CD4-positive, alpha-beta T cell treated with Interleukin-17A for 4 hours (primary cell): ENCODE measurements around the gene CCND3.

Experiments
- DNase-seq: peaks from one replicate; pipeline ENCODE4 v3.0.0-alpha.2; 2020; ENCODE audit warnings: mixed read lengths

The CCND3 gene

DNA sequence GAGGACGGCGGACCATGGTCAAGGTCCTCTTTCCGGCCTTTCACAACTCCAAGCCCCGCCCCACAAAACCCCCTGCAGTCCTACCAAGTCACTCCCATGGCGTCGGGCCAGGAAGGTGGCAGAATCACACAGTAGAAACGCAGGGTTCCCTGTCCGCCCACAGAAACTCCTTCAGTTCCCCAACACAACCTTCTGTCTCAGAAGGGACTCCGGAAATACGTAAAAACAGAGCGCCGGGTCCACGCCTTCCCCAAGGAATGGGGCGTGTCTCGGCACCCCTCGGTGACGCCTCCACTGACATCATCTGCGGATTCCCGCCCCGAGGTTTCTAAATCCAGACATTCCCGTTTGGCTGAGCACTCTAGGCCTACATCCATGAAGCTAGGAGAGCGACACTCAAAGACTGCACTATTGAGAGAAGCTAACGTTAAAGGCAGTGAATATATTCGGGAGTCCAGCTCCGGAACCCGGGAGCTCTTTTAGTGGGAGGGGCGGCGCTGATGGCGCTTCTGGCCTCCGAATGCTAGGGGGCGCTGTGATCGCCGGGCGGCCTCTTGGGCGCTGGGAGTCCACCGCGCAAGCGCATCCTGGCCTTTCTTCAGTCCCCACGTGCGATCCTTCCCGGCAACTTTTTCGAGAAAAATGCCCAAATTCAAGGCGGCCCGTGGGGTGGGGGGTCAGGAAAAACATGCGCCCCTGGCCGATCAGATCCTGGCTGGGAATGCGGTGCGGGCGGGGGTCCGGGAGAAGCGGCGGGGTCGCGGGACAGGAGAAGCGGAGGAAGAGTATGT, 20.5 kb downstream of the CCND3 start, which contains the start of the genes BYSL and MED20:
Gene BYSL, plus strand, starts transcription at position 579 of the 791 bp plus-strand sequence. Its CDS starts 64 bp downstream, at position 643.
Gene MED20, minus strand, starts transcription at position 219 of the 791 bp plus-strand sequence. Its CDS starts 121 bp downstream, at position 98.
- DNase-seq = peak; percentile 95

DNA sequence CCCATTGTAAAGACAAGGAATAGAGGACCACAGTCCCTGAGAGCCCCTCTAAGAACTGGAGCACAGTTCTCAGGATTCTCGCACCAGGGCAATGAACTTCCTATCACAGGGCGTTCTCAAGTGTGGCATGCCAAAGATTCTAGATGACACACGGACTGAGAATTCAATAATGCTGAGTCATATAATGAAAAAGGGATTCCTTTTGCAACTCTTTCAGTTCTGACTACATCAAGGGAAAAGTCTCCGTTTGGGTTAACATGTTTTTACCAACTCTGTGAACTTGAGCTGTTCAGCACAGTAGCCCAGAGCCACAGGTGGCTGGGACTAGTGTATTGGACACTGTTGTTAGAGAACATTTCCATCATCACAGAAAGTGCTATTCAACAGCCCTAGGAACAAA, 24.1 kb downstream of the CCND3 start:
- no peak for DNase-seq

DNA sequence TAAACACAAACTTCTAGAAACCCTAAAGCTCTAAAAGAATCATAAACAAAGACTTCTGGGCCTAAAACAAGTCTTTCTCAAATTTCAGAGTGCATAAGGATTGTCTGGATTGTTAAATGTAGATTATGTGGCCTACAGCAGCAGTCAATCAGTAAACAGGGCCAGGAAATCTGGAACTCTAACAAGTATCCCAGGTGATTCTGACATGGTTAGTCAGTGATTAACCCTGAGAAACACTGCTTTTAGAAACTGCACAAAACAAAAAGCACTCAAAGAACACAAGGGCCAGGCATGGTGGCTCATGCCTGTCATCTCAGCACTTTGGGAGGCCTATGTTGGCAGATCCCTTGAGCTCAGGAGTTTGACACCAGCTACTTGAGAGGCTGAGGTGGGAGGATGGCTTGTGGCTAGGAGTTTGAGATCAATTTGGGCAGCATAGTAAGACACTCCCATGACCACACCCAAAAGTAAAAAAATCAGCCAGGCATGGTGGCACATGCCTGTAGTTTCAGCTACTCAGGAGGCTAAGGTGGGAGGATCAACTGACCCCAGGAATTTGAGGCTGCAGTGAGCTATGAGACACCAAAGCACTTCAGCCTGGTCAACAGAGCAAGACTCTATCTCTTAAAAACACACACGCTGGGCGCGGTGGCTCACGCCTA, 26.6 kb downstream of the CCND3 start:
- no peak for DNase-seq

DNA sequence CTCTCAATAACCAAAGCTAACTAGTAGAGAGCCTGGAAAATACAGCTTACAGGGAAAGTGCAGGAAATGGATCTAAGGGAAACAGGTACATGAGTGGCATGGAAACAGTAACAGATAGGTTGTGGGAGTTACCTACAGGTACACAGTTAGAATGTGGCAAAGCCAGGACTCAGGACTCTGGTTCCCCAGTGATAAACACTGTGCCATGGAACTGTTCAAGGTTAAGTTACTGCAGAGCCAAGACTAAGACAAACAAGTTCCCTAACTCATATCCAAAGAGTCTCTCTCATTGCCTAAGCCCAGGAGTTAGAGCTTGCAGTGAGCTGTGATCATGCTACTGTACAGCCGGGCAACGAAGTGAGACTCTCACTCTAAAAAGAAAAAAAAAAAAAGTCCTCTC, 27.3 kb downstream of the CCND3 start:
- no peak for DNase-seq

DNA sequence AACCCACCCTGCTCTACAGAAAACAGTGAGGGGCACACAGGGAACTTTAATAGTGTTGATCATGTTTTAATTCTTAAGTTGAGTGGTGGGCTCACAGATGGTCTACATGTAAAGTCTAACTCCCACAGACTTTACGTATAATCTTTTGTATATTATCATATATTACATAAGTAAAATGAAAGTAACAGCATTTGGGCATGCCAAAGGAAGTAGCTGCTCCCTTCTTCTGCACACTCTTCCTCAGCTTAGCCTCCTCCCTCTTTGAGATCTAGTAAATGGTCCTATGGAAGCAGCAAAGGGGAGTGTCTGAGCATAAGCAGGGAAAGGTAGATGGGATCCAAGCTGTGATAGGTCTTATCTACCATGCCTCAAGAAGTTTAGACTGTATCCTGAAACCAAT, 31.9 kb downstream of the CCND3 start:
- DNase-seq = no peak

DNA sequence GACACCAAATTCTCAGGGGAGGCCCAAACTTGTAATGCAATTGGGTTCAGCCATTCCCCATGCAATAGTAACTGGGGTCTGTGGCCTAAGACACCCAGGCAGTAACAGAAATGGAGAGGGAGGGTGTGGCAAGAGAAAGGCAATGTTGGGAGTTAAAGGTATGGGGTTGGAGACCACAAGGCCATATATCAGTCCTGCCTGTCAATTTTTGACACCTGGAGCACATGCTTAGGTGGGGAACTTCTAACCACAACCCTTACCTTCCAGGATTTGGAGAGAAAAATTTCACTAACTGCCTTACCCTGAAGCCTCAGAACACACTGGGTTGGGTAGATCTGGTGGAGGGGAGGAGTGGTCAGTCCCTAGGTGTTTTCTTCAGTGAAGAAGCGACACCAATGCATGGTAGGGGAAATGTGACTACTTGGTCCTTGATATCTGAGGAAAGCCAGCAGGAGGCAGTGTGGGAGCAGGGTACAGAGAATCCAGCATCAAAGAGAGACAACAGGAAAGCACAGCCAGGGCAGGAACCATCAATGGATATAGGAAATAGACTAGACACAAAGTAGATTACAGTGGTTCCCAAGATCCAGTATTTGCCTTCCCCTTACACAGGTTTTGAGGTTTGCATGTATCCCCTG, 39.6 kb downstream of the CCND3 start:
- peak; percentile 76 for DNase-seq

DNA sequence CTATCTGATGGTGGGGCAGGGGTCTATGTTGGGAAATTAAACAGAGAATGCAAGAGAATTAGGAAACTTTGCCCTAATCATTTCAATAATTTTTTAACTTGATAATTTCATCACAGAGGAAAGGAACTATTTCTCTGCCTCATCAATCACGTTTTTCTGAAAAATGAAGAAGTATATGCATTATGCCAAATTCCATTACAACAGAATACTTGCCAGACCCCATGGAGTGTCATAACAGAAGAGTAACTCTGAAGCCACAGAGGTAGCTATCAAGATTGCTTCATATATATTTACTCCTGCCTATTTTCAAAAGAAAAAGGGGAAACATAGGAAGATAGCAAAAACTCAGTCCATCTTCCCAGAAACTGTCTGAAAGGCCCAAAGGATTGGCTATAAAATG, 40.7 kb downstream of the CCND3 start:
- no peak for DNase-seq

DNA sequence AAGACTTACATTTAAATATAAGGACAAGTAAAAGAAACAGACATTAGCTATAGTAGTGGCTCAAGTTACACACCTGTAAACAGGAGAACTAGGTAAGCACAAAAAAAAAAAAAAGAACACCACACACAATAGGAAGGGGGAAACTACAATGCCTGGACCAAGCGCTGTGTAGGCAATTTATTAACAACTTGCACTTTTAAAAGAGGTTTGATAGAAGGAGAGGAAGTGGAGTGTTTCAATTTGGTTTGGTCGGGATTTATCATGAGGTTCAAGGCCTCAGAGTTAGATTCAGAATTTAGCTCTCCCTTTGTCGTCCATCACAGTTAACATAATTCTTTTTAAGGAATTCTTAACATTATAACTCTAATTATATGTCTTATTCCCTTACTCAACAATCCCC, 45.3 kb downstream of the CCND3 start:
- no peak for DNase-seq

DNA sequence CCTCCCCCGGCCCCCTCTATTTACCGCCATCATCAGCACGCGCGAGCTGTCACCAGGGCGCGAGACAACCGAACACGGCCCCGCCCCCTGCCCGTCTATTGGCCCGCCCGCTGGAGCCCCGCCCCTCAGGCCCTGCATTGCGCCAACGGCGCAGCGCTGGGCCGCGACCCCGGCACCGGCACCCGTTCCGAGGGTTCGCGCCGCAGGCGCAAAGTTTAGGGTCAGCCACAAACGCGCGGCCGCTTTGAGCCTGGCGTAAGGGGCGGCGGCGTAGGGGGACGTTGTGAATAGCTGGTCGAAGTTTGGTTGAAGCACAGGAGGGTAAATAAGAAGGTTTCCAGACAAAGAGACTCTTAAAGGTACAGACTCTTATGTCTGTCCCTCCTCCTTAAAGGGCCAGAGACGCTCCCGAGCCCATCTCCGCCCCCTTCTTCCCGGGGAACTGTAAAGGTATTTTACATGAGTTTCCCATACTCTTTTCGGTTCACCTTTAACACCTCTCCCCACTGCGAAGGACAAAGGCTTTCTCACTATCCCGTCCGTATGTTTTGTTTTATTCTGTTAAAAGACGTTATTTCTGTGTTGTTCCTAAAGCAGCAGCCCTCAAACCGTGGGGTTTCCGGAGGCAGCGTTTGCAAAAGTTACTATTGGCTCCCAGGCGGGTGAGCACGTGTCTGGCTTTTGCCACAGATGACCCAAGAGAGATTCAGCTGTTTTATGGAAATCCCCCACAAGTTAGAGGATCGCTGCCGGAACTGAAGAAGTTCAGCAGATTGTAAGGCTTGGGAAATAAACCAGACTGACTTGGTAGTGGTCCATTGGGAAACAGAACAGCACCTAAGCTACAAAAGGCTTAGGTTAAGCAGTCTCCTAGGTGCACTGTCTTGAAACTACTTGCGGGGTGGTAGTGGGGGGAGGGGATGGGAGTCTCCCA, 46.0 kb downstream of the CCND3 start, which contains the start of gene USP49:
Gene USP49, minus strand, starts transcription at position 76 of the 934 bp plus-strand sequence. CDS start 88,392 bp downstream, outside the sequence.
- peak; percentile 95 for DNase-seq

DNA sequence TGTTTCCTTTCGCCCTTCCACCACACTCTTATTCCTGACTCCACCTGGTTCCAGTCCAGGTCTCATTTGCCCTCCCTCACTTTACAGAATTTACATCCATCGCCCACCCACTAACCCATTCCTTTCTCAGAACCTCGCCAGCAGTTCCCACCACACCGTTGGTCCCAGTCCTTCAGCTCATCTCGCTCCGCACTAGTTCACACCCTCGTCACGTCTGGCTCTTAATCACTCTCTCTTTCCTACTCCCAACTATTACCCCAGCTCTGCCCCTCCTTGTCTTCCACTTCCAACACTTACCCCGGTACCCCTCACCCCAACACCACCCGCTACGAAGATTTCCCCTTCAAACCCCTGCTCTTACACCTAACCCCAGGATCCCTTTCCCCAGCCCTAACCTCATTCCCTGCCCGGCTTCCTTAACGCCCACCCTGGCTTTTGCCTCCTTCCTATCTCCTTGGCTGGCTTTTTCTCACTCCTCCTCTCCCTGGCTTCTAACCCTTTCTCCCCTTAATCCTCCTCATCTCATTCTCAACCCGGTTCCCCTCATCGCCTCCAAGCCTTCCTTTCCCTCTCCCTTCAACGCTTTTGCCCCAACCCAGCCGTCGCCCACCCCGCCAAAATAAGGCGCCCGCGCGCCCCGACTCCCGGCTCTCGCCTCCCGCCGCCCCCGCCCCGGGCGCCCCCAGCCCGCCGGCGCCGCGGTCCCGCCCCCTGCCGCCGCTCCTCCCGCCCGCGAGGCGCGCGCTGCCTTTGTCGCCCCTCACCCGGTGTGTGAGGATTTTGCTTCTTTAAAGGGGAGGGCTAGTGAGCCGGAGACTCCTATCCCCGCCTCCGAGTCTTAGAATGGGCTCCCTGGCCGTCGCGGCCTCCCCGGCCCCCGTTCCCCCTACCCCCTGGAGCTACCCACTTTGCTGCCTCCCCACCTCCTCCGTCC, 47.0 kb downstream of the CCND3 start:
- peak; percentile 5 for DNase-seq

DNA sequence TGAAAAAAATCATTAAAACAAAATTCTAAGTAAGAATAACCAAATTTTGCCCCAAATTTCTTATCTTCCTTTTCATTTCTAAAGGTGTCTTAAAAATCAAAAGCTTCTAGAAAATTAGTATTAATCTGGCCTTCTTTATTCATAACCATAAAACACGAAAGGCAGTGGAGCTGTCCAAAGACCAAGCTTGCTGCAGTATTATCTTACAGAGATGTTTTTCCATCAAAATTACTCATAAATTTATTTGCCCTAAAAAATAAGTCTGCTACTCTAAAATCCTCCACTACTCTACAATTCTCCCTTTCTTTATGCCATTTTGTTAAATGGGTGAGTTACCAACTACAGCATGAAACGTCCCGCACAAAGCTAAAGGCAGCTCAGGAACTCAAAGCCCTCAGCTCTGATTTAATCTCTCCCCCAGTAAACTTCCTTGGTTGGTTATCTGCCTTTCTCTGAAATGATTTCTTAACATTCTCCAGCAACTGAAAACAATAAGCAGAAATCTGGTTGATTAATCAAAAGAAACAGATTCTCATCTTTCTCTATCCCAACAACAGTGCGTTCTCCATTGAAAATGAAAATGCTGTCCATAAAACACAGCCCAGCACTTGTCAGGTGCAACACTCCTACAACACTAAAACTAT, 48.6 kb downstream of the CCND3 start:
- no peak for DNase-seq

DNA sequence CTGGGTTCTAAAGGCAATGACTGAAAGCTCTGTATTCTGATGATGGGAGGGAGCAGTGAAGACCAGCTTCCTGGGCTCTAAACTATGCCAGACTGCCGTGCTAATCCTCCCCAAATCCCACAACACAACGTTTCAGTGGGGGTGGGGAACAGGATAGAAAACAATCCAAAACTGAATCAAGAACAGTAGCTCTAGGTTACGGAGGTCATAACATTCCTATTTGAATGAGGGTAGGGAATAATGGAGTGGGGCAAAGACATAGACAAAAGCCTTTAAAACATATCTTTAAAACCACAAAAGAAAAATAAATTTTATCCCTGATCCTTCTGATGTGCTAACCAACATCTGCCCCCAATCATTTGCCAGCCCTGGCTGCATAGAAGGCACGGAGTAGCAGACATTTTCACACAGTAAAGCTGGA, 54.3 kb downstream of the CCND3 start:
- DNase-seq = no peak

DNA sequence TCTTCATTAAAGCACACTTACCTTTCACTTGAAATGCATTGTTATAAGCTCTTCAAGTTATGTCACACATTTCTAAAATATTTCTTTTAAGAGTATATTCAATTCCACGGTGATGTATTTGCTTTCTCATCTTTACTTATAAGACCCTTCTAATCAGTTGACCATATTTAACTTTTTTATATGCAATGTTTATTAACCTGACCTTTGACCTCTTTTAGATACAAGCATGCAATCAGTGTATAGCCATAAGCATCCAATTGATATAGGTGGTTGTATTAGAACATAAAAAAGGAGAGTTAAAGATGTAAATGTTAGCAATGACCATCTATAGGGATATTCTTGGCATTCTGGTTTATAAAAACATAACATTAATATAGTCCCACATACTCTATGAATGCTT, 55.7 kb downstream of the CCND3 start:
- DNase-seq = no peak

DNA sequence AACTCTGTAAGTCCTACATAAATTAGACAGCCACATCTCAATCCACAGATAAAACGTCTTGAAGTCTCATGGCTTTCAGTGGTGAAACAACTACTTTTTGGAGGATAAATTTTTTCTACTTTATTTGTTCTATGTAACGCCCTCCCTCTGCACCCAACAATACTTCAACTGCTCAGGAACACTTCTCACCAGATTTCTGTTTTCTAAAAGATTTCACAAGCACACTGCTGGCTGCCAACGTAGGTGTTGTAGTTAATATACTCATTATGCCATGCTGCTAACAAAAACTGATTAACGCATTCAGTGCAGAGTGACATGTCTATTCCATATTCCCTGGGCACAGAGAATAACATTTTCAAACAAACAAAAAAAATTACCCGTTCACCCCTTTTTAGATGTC, 56.7 kb downstream of the CCND3 start:
- DNase-seq = no peak
